IPS-20b (cell line): ENCODE measurements around the gene TPRN.

Experiments
- H3K27ac ChIP-seq: one replicate; pipeline ENCODE4 v1.5.1; 2013; ENCODE audit warnings: low read length
- H3K27me3 ChIP-seq: 2 replicates; pipeline ENCODE4 v1.6.1; 2013; ENCODE audit warnings: mild to moderate bottlenecking, low read length, inconsistent platforms; ENCODE audit not compliant: insufficient read depth
- H3K36me3 ChIP-seq: 2 replicates; pipeline ENCODE4 v1.6.1; 2013; ENCODE audit warnings: low read depth, mild to moderate bottlenecking, inconsistent platforms, low read length, moderate library complexity; ENCODE audit not compliant: insufficient read depth
- H3K4me1 ChIP-seq: 2 replicates; pipeline ENCODE4 v1.6.1; 2013; ENCODE audit warnings: mild to moderate bottlenecking, control low read depth, inconsistent platforms, low read length, moderate library complexity; ENCODE audit not compliant: insufficient read depth
- H3K4me3 ChIP-seq: 2 replicates; pipeline ENCODE4 v1.5.1; 2013; ENCODE audit warnings: mild to moderate bottlenecking, low read length, inconsistent platforms
- H3K9ac ChIP-seq: 2 replicates; pipeline ENCODE4 v1.6.1; 2013; ENCODE audit warnings: low read depth, mild to moderate bottlenecking, inconsistent platforms, low read length, moderate library complexity
- H3K9me3 ChIP-seq: 2 replicates; pipeline ENCODE4 v1.6.1; 2013; ENCODE audit warnings: mild to moderate bottlenecking, low read depth, low read length, inconsistent platforms; ENCODE audit not compliant: insufficient read depth

The TPRN gene

GRCh38 chr9:137234055-137234697 is 33.6 kb upstream of the TPRN start:
- Histone ChIP-seq H3K9me3 (no peaks in the 10 kb centered on the region), H3K9ac (no peak overlapping the region), H3K4me3 (no peak overlapping the region), H3K36me3 (no peaks in the 10 kb centered on the region), H3K4me1 (peaks cover 5% of the 10 kb centered on the region; the same call in 1 of the 2 replicates), H3K27ac (no peak overlapping the region), H3K27me3 (no peaks in the 10 kb centered on the region)

- Histone ChIP-seq H3K9me3 (no peaks in the 10 kb centered on the region), H3K27me3 (no peaks in the 10 kb centered on the region), H3K36me3 (no peaks in the 10 kb centered on the region), H3K27ac (no peak overlapping the region), H3K4me1 (peaks cover 5% of the 10 kb centered on the region; the same call in 1 of the 2 replicates), H3K9ac (no peak overlapping the region), H3K4me3 (no peak overlapping the region)
Measured at GRCh38 chr9:137233143-137233980, 32.8 kb upstream of the TPRN start.

DNA sequence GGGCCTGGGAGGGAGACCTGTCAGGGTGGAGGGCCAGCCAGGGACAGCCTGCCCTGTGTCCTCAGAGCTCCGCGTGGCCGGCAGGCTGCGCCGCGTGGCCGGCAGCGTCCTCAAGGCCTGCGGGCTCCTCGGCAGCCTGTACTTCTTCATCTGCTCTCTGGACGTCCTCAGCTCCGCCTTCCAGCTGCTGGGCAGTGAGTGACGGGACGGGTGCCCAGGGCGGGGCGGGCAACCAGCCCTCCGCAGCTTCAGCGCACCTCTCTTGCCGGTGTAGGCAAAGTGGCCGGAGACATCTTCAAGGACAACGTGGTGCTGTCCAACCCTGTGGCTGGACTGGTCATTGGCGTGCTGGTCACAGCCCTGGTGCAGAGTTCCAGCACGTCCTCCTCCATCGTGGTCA is 32.0 kb upstream of the TPRN start:
- Histone ChIP-seq H3K27ac (no peak overlapping the region), H3K4me1 (peaks cover 5% of the 10 kb centered on the region; the same call in 1 of the 2 replicates), H3K4me3 (no peak overlapping the region), H3K9me3 (no peaks in the 10 kb centered on the region), H3K9ac (no peak overlapping the region), H3K27me3 (no peaks in the 10 kb centered on the region), H3K36me3 (no peaks in the 10 kb centered on the region)

GRCh38 chr9:137232101-137232500 is 31.6 kb upstream of the TPRN start:
- Histone ChIP-seq H3K9ac (no peak overlapping the region), H3K27ac (no peak overlapping the region), H3K27me3 (no peaks in the 10 kb centered on the region), H3K36me3 (no peaks in the 10 kb centered on the region), H3K9me3 (no peaks in the 10 kb centered on the region), H3K4me3 (no peak overlapping the region), H3K4me1 (peaks cover 4% of the 10 kb centered on the region; the same call in 1 of the 2 replicates)

DNA sequence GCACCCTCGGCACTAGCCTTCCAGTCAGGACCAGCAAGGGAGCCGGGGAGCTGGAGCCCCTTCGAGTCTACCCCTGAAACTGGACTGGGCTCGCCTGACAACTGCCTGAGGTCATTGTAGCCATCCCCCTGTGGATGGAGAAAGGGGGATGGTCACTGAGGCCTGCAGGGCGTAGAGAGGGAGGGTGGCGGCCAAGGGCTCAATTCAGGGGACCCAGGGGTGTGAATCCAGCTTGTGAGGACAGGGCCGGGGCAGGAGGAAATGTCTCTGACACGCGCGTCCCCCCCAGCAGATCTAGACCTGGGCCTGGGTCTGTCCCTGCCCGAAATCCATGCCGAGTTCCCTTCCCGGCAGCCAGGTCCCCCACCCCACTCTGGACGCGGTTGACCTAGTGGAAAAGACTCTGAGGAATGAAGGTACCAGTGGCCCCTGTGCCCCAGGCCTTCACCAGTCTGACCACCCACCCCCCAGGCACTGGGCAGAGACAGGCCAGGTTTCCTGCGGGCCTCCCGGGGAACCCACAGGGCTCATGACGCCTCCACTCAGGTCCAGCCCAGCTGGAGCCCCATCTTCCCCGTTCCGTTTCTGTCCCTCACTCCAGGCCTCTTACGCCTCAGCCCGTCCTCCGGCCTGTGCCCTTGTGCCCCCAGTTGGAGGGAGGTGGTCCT is 31.0 kb upstream of the TPRN start:
- H3K27ac ChIP-seq, result no peak overlapping the region
- no peaks in the 10 kb centered on the region for H3K4me1 ChIP-seq
- no peaks in the 10 kb centered on the region for H3K27me3 ChIP-seq
- H3K36me3 ChIP-seq, result no peaks in the 10 kb centered on the region
- H3K4me3 ChIP-seq, result no peak overlapping the region
- H3K9me3 ChIP-seq, result no peaks in the 10 kb centered on the region
- no peak overlapping the region for H3K9ac ChIP-seq

DNA sequence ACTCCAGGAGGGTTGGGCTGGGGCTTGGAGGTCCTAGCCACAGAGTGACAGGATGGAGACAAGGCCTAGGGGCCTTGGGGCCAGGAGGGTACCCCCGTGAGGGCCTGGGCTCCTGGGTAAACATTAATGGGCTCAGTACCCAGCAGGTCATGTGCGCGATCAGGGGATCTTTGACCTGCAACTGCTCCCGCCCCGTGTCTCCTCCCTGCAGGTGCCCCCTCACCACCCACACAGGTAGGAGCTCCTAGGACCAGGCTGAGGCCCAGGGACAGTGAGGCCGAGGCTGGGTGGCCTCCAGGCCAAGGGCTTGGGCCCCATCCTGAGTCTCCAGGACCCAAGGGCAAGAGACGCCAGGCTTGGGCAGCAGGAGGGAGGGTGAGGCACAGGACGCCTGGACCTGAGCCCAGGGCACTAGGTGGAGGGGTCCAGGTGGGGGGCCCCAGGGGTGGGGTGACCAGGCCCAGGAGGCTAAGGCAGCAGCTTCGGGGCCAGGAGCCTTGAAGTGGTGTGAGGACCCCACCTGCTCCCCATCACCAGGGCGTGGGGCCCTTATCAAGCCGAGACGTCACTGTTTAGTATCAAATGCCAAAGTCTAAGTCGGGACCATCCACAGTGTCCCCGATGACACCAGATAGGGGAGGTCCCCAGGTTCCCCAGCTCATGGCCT is 30.3 kb upstream of the TPRN start, which contains the start of gene SLC34A3:
Gene SLC34A3 (plus strand): TSS at position 197 of the 667 bp plus-strand sequence. CDS start 802 bp downstream, outside the sequence.
- Histone ChIP-seq H3K4me1 (no peaks in the 10 kb centered on the region), H3K4me3 (no peak within 1 kb of the TSS), H3K9me3 (no peaks in the 10 kb centered on the region), H3K9ac (no peak within 1 kb of the TSS), H3K27me3 (no peaks in the 10 kb centered on the region), H3K27ac (no peak within 1 kb of the TSS), H3K36me3 (no peaks in the 10 kb centered on the region)

DNA sequence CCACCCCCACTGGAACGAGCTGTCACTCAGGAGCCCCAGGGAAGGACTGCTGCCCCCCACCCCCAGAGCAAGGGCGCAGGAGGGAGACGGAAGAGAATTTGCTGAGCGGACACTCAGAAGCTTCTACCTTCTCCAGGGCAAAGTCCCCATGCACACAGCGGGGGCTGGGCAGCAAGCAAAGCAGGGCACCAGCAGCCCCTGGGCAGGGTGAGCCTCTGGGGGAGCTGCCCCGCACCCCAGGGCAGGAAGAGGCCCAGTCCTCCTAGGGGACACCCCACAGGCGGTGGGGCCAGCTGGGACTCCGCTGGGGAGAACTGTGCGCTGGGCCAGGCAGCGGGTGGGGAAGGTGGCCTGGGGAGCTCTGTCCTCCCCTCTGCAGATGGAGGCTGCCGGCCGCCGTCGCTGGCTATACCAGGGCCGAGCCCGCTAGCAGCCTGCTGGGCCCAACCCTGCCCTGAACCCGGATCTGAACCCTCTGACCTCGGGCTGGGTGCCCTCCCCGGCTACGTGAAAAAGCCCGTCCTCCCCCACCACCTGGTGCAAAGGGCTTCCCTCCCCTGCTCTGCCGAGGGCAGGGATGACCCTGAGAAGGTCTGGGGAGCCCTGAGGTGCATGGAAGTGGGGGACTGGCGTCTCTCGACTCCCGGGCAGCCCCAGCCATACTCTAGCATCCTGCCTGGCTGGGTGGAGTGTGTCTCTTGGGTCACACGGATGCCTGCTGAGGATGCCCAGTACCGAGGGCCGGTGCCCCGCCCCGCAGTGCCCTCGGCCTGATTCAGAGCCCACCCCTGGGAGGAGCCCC is 29.6 kb upstream of the TPRN start:
- Histone ChIP-seq H3K4me1 (no peaks in the 10 kb centered on the region), H3K27me3 (no peaks in the 10 kb centered on the region), H3K9ac (no peak overlapping the region)

GRCh38 chr9:137228968-137229896 is 28.7 kb upstream of the TPRN start:
- no peaks in the 10 kb centered on the region for H3K27me3 ChIP-seq
- no peak overlapping the region for H3K9ac ChIP-seq
- no peaks in the 10 kb centered on the region for H3K4me1 ChIP-seq
- H3K4me3 ChIP-seq, result no peak overlapping the region
- no peaks in the 10 kb centered on the region for H3K36me3 ChIP-seq
- no peaks in the 10 kb centered on the region for H3K9me3 ChIP-seq
- H3K27ac ChIP-seq, result no peak overlapping the region

More for the DNA sequence above, 29.6 kb upstream of the TPRN start:
- no peaks in the 10 kb centered on the region for H3K9me3 ChIP-seq
- H3K36me3 ChIP-seq, result no peaks in the 10 kb centered on the region
- H3K4me3 ChIP-seq, result no peak overlapping the region
- H3K27ac ChIP-seq, result no peak overlapping the region

DNA sequence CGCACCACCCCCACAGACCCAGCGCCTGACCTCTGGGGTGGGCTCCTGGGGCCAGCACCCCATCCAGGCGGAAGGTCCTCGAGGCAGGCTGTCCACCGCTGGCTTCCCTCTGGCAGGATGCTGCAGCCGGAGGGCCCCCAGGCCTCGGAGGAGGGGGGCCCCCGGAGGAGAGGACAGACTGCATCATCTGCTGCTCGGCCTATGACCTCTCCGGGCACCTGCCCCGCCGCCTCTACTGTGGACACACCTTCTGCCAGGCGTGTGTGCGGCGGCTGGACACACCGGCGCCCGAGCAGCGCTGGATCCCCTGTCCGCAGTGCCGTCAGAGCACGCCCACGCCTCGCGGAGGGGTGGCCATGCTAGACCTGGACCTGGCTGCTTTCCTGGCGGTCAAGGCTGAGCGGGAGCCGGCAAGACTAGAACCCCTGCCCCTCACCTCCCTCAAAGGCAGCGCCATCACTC is 28.0 kb upstream of the TPRN start:
- no peaks in the 10 kb centered on the region for H3K27me3 ChIP-seq
- no peak overlapping the region for H3K27ac ChIP-seq
- H3K4me3 ChIP-seq, result no peak overlapping the region
- H3K9me3 ChIP-seq, result no peaks in the 10 kb centered on the region
- H3K4me1 ChIP-seq, result peaks cover 3% of the 10 kb centered on the region; the same call in 1 of the 2 replicates
- no peaks in the 10 kb centered on the region for H3K36me3 ChIP-seq
- H3K9ac ChIP-seq, result no peak overlapping the region

- no peaks in the 10 kb centered on the region for H3K36me3 ChIP-seq
- H3K9me3 ChIP-seq, result no peaks in the 10 kb centered on the region
- H3K4me1 ChIP-seq, result peaks cover 3% of the 10 kb centered on the region; the same call in 1 of the 2 replicates
- H3K9ac ChIP-seq, result no peak overlapping the region
- H3K27ac ChIP-seq, result no peak overlapping the region
- peaks cover 2% of the 10 kb centered on the region for H3K27me3 ChIP-seq
- H3K4me3 ChIP-seq, result no peak overlapping the region
Measured at GRCh38 chr9:137227853-137228505, 27.4 kb upstream of the TPRN start.
